A549 (cell line): Measurements from ENCODE around the gene HOXB3. TPM values are rescaled to one million over a fixed set of nuclear protein-coding genes. Genes with fewer than 3 reads are reported as not detected.

Source experiments
- ATAC-seq, 2 experiments: fragments of 200-7000 bp in 1 of 2; fragments of >200 bp in 1 of 2; cut with Nextera tagmentation in 1 of 2; cut with Tn5 transposase in 1 of 2; 3 replicates each; pipeline versions ENCODE4 v1.8.0 to v1.9.1; 2018 to 2020; ENCODE audit warnings: mild to moderate bottlenecking in 1 of 2, moderate library complexity in 1 of 2
- CTCF ChIA-PET: fragments of 300-600 bp; sonication (Branson Sonifier 250); formaldehyde crosslinking; extraction: SDS; loops from one replicate; lab custom pipeline; 2021; ENCODE audit warnings: antibody characterized with exemption, inconsistent platforms; lab: Yijun Ruan, JAX
- POLR2A ChIA-PET: fragments of 350-600 bp; formaldehyde crosslinking; extraction: SDS; loops from one replicate; lab custom pipeline; 2021; ENCODE audit warnings: antibody characterized with exemption, inconsistent platforms; lab: Yijun Ruan, JAX
- DNase-seq, 2 experiments: peaks; one replicate each; pipeline versions ENCODE4 v3.0.0 to v3.0.0-alpha.2; 2011 to 2016; ENCODE audit warnings: low read depth in 1 of 2, low spot score in 1 of 2
- FAIRE-seq: peaks from 2 replicates; lab custom pipeline; 2011; peaks lifted over from hg19 to GRCh38; lab: Jason Lieb, UNC
- H3K27ac ChIP-seq, 2 experiments: fragments of >200 bp; sonication (Bioruptor Twin); formaldehyde crosslinking; 3 replicates each; pipeline ENCODE4 v1.5.1; 2016 to 2017
- H3K4me1 ChIP-seq: fragments of >200 bp; sonication (Bioruptor Twin); formaldehyde crosslinking; 3 replicates; pipeline ENCODE4 v1.6.1; 2016
- H3K4me2 ChIP-seq: fragments of >200 bp; sonication (Bioruptor Twin); formaldehyde crosslinking; 3 replicates; pipeline ENCODE4 v1.6.1; 2016
- H3K4me3 ChIP-seq: fragments of >200 bp; sonication (Bioruptor Twin); formaldehyde crosslinking; 3 replicates; pipeline ENCODE4 v1.5.1; 2016
- H3K9me3 ChIP-seq: fragments of >200 bp; sonication (Bioruptor Twin); formaldehyde crosslinking; 3 replicates; pipeline ENCODE4 v1.6.1; 2016
- BHLHE40 ChIP-seq: IDR thresholded peaks from 2 replicates; pipeline ENCODE4 v1.6.1; 2012; ENCODE audit warnings: low read depth, low read length, inconsistent platforms
- CEBPB ChIP-seq, 2 experiments: fragments of >200 bp in 1 of 2; sonication (Bioruptor Twin) in 1 of 2; formaldehyde crosslinking in 1 of 2; IDR thresholded peaks; 2 replicates each; pipeline ENCODE4 v1.6.1; 2012 to 2016
- EHMT2 ChIP-seq: fragments of 200-600 bp; sonication (generic); IDR thresholded peaks from 2 replicates; pipeline ENCODE4 v1.6.1; 2016; ENCODE audit warnings: antibody characterized with exemption, low read depth, mild to moderate bottlenecking, moderate library complexity
- ELK1 ChIP-seq: fragments of 150-350 bp; IDR thresholded peaks from 2 replicates; pipeline ENCODE4 v1.6.1; 2014; ENCODE audit warnings: low read depth, mild to moderate bottlenecking, low read length
- GATA3 ChIP-seq: IDR thresholded peaks from 2 replicates; pipeline ENCODE4 v1.6.1; 2012; ENCODE audit warnings: borderline replicate concordance
- HOXA7 ChIP-seq: fragments of 250-450 bp; sonication (Bioruptor Pico); IDR thresholded peaks from 2 replicates; pipeline ENCODE4 v1.5.0; 2020; ENCODE audit warnings: mild to moderate bottlenecking, moderate library complexity
- HOXB5 ChIP-seq: fragments of 250-450 bp; sonication (Bioruptor Pico); IDR thresholded peaks from 2 replicates; pipeline ENCODE4 v1.5.0; 2020; ENCODE audit warnings: mild to moderate bottlenecking, moderate library complexity
- JUN ChIP-seq, 2 experiments: fragments of >200 bp; sonication (Bioruptor Twin); formaldehyde crosslinking; IDR thresholded peaks; 2 replicates in 1 of 2; 3 replicates in 1 of 2; pipeline ENCODE4 v1.6.1; 2016 to 2017
- KDM1A ChIP-seq: fragments of 200-600 bp; sonication (generic); IDR thresholded peaks from 2 replicates; pipeline ENCODE4 v1.6.1; 2016; ENCODE audit warnings: low read depth, mild to moderate bottlenecking
- MAFK ChIP-seq: fragments of 450-650 bp; IDR thresholded peaks from 2 replicates; pipeline ENCODE4 v1.6.1; 2014; ENCODE audit not compliant: partially characterized antibody
- MYC ChIP-seq: IDR thresholded peaks from 2 replicates; pipeline ENCODE4 v1.6.1; 2012; ENCODE audit warnings: mild to moderate bottlenecking, inconsistent platforms, low read length, improper control_type of control experiment, borderline replicate concordance
- NFE2L2 ChIP-seq: fragments of 150-350 bp; conservative IDR thresholded peaks from 2 replicates; pipeline ENCODE4 v1.6.1; 2014; ENCODE audit warnings: low read length
- PBX3 ChIP-seq: IDR thresholded peaks from 2 replicates; pipeline ENCODE4 v1.6.1; 2012
- RAD21 ChIP-seq, 2 experiments: fragments of >200 bp in 1 of 2; sonication (Bioruptor Twin) in 1 of 2; formaldehyde crosslinking in 1 of 2; IDR thresholded peaks in 1 of 2; conservative IDR thresholded peaks in 1 of 2; 2 replicates in 1 of 2; 3 replicates in 1 of 2; pipeline ENCODE4 v1.6.1; 2012 to 2018; ENCODE audit warnings: inconsistent platforms in 1 of 2
- ZC3H11A ChIP-seq: fragments of 450-650 bp; IDR thresholded peaks from 2 replicates; pipeline ENCODE4 v1.6.1; 2014; ENCODE audit warnings: antibody characterized with exemption, mild to moderate bottlenecking
- ZNF302 ChIP-seq: fragments of 250-450 bp; sonication (Bioruptor Pico); IDR thresholded peaks from 2 replicates; pipeline ENCODE4 v1.9.0; 2021; ENCODE audit warnings: inconsistent platforms, mild to moderate bottlenecking, moderate library complexity
- ZSCAN20 ChIP-seq: fragments of 250-450 bp; sonication (Bioruptor Pico); IDR thresholded peaks from 2 replicates; pipeline ENCODE4 v1.8.0; 2022; ENCODE audit warnings: mild to moderate bottlenecking, moderate library complexity
- WGBS: methylation state at CpG from one replicate; pipeline ENCODE4 v1.1.6; 2017; ENCODE audit errors: missing lambda C conversion rate; 5-methylcytosine and 5-hydroxymethylcytosine counted together
- polyA plus RNA-seq, 4 experiments: library from polyadenylated mRNA; depleted of rRNA in 3 of 4; stranded (reverse); fragments of >200 nt; fragmentation: RNase III in 1 of 4; extraction: RNeasy Plus Mini Kit Qiagen cat#74134 plus additional on column Dnase treatment in 1 of 4; gene quantifications; 2 replicates in 3 of 4; 3 replicates in 1 of 4; pipeline ENCODE4 v1.2.3, GENCODE V29; 2011 to 2017

Gene HOXB3
- polyA plus RNA-seq, 2 of the 4 experiments (the other 2 are of a cell fraction): 8.6 to 17.0 TPM

GRCh38 chr17:48631693-48632578 lies 41.9 kb upstream of the HOXB3 start:
- H3K27ac ChIP-seq: no peak overlapping the region
- ChIA-PET CTCF (interaction anchor here (1.0 to 2.3 kb wide), 11 partner anchors 9 to 247 kb away, joined by 3 to 19 read pairs (median 4); no protein-coding TSS in a partner anchor), POLR2A (no interaction called here)
- DNase-seq: no peak
- no peaks in the 10 kb centered on the region for H3K9me3 ChIP-seq
- no peak for ATAC-seq
- WGBS: 91% methylated on average over 7 of the region's 7 CpGs
- no peak overlapping the region for H3K4me2 ChIP-seq
- TF ChIP-seq EHMT2 (no peak), MYC (no peak), HOXA7 (CRISPR knock-in tag) (no peak), PBX3 (no peak), ZC3H11A (no peak)
- H3K4me1 ChIP-seq: peaks cover 23% of the 10 kb centered on the region
- no peak overlapping the region for H3K4me3 ChIP-seq
- no peak for FAIRE-seq

GRCh38 chr17:48630925-48631692 lies 41.1 kb upstream of the HOXB3 start:
- Histone ChIP-seq H3K4me1 (peaks cover 19% of the 10 kb centered on the region), H3K27ac (no peak overlapping the region), H3K4me3 (no peak overlapping the region), H3K9me3 (no peaks in the 10 kb centered on the region), H3K4me2 (no peak overlapping the region)
- no peak for ATAC-seq
- ChIA-PET CTCF (interaction anchor here (1.0 to 2.3 kb wide), 8 partner anchors 8 to 248 kb away, joined by 3 to 19 read pairs (median 5); no protein-coding TSS in a partner anchor), POLR2A (no interaction called here)
- FAIRE-seq: no peak
- no peak for DNase-seq
- TF ChIP-seq HOXA7 (CRISPR knock-in tag) (no peak), CEBPB (IDR thresholded peaks at IDR 0.05) (peak in 1 of 2 experiments; percentile 17; a peak in 1 of 4 replicates), BHLHE40 (no peak), MAFK (no peak)
- WGBS: 81% methylated on average over 15 of the region's 15 CpGs

GRCh38 chr17:48630009-48630924 lies 40.2 kb upstream of the HOXB3 start:
- TF ChIP-seq CEBPB (IDR thresholded peaks at IDR 0.05) (no peak), ZSCAN20 (CRISPR knock-in tag) (no peak), ELK1 (no peak), RAD21 (conservative IDR thresholded peaks at IDR 0.05 in 1 of 2, IDR thresholded peaks at IDR 0.05 in 1 of 2) (no peak), JUN (IDR thresholded peaks at IDR 0.05) (no peak), KDM1A (no peak), ZC3H11A (no peak), HOXB5 (no peak), GATA3 (no peak), NFE2L2 (no peak), ZNF302 (CRISPR knock-in tag) (no peak)
- no peak for ATAC-seq
- Histone ChIP-seq H3K27ac (no peak overlapping the region), H3K4me2 (no peak overlapping the region), H3K4me3 (no peak overlapping the region), H3K9me3 (no peaks in the 10 kb centered on the region), H3K4me1 (peaks cover 15% of the 10 kb centered on the region; the same call in 2 of the 3 replicates)
- 84% methylated on average over 15 of the region's 15 CpGs for WGBS
- DNase-seq: no peak
- ChIA-PET POLR2A (no interaction called here), CTCF (interaction anchor here (1.0 to 5.8 kb wide), 3 partner anchors 8 to 25 kb away, joined by 3 to 118 read pairs (median 14); no protein-coding TSS in a partner anchor)
- FAIRE-seq: no peak
